Esophagus squamous epithelium (tissue), 4 donors: ENCODE data around the gene NSMCE4A.

Experiments
- POLR2A ChIP-seq, 4 donors: fragments of 450-650 bp; IDR thresholded peaks; one replicate each; pipeline ENCODE4 v1.6.1; 2017; ENCODE audit warnings: antibody characterized with exemption in 4 of 4, mild to moderate bottlenecking in 4 of 4, moderate library complexity in 3 of 4
- TF ChIP-seq, protein P1 (sequence below), 6 experiments: fragments of 450-650 bp in 4 of 6; fragments of 200-600 bp in 2 of 6; sonication (generic) in 2 of 6; IDR thresholded peaks; one replicate each; pipeline ENCODE4 v1.5.1; 2016 to 2019; ENCODE audit warnings: antibody characterized with exemption in 6 of 6, mild to moderate bottlenecking in 4 of 6, moderate library complexity in 4 of 6

GRCh38 chr10:121988361-121989324 lies 13.6 kb upstream of the NSMCE4A start, which contains the start of gene TACC2:
- TF ChIP-seq, protein P1, sequence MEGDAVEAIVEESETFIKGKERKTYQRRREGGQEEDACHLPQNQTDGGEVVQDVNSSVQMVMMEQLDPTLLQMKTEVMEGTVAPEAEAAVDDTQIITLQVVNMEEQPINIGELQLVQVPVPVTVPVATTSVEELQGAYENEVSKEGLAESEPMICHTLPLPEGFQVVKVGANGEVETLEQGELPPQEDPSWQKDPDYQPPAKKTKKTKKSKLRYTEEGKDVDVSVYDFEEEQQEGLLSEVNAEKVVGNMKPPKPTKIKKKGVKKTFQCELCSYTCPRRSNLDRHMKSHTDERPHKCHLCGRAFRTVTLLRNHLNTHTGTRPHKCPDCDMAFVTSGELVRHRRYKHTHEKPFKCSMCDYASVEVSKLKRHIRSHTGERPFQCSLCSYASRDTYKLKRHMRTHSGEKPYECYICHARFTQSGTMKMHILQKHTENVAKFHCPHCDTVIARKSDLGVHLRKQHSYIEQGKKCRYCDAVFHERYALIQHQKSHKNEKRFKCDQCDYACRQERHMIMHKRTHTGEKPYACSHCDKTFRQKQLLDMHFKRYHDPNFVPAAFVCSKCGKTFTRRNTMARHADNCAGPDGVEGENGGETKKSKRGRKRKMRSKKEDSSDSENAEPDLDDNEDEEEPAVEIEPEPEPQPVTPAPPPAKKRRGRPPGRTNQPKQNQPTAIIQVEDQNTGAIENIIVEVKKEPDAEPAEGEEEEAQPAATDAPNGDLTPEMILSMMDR (IDR thresholded peaks at IDR 0.05): no peak
- TF ChIP-seq POLR2A (IDR thresholded peaks at IDR 0.05): no peak
